Measurements from ENCODE around the gene NUPR1. TPM values are rescaled to one million over a fixed set of nuclear protein-coding genes. Genes with fewer than 3 reads are reported as not detected.
A peak's percentile ranks its signal among the peaks of the same experiment; 100 is the strongest.

NUPR1 gene
- total RNA-seq, 1 donor from 2014 or later: 33.1 TPM

GRCh38 chr16:28544998-28545397, 6.2 kb upstream of the NUPR1 start:
- Histone ChIP-seq H3K4me1 (no peaks in the 10 kb centered on the region), H3K9me3 (replicated peaks) (no peaks in the 10 kb centered on the region), H3K4me3 (no peak overlapping the region), H3K36me3 (no peaks in the 10 kb centered on the region), H3K27ac (replicated peaks) (no peak overlapping the region), H3K27me3 (ENCODE audit: low read depth) (peaks cover 5% of the 10 kb centered on the region)
- DNase-seq: no peak
- TF ChIP-seq, protein P1, sequence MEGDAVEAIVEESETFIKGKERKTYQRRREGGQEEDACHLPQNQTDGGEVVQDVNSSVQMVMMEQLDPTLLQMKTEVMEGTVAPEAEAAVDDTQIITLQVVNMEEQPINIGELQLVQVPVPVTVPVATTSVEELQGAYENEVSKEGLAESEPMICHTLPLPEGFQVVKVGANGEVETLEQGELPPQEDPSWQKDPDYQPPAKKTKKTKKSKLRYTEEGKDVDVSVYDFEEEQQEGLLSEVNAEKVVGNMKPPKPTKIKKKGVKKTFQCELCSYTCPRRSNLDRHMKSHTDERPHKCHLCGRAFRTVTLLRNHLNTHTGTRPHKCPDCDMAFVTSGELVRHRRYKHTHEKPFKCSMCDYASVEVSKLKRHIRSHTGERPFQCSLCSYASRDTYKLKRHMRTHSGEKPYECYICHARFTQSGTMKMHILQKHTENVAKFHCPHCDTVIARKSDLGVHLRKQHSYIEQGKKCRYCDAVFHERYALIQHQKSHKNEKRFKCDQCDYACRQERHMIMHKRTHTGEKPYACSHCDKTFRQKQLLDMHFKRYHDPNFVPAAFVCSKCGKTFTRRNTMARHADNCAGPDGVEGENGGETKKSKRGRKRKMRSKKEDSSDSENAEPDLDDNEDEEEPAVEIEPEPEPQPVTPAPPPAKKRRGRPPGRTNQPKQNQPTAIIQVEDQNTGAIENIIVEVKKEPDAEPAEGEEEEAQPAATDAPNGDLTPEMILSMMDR (IDR thresholded peaks at IDR 0.05; ENCODE audit: borderline replicate concordance): no peak
- intact Hi-C loops (cut with micrococcal nuclease): no loop called here

DNA sequence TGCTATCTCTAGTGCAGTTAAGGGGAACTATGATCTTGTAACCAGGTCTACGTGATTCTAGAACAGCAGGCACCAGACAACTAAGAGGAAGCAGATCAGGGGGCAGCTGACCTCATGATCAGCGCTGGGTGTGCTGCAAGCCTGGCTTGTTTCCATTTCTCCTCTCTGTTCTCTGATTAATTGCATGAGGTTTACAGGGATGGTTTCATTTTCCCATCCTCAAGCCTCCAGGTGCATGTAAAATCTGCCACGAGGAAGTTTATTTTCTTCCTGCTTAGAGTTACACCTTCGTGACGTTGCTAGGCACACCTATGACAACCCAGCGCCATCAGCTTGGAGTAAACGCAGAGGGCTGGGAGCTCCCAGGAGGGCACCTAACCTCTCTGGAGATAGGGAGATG, 4.3 kb upstream of the NUPR1 start:
- TF ChIP-seq, protein P1 (IDR thresholded peaks at IDR 0.05; ENCODE audit: borderline replicate concordance): no peak
- Histone ChIP-seq H3K9me3 (replicated peaks) (no peaks in the 10 kb centered on the region), H3K36me3 (no peaks in the 10 kb centered on the region), H3K27ac (replicated peaks) (no peak overlapping the region), H3K4me1 (peaks cover 14% of the 10 kb centered on the region), H3K27me3 (ENCODE audit: low read depth) (no peaks in the 10 kb centered on the region), H3K4me3 (no peak overlapping the region)
- intact Hi-C loops (cut with micrococcal nuclease): no loop called here
- no peak for DNase-seq

- Histone ChIP-seq H3K27ac (replicated peaks) (no peak overlapping the region), H3K4me3 (no peak overlapping the region), H3K27me3 (ENCODE audit: low read depth) (no peaks in the 10 kb centered on the region), H3K4me1 (peaks cover 18% of the 10 kb centered on the region), H3K36me3 (no peaks in the 10 kb centered on the region), H3K9me3 (replicated peaks) (no peaks in the 10 kb centered on the region)
- intact Hi-C loops (cut with micrococcal nuclease): no loop called here
- no peak for DNase-seq
- TF ChIP-seq, protein P1 (IDR thresholded peaks at IDR 0.05; ENCODE audit: borderline replicate concordance): no peak
Measured at GRCh38 chr16:28542646-28543045, 3.9 kb upstream of the NUPR1 start.

GRCh38 chr16:28540346-28540745, 1.6 kb upstream of the NUPR1 start:
- TF ChIP-seq, protein P1 (IDR thresholded peaks at IDR 0.05; ENCODE audit: borderline replicate concordance): no peak
- Histone ChIP-seq H3K9me3 (replicated peaks) (no peaks in the 10 kb centered on the region), H3K4me3 (no peak overlapping the region), H3K4me1 (peaks cover 38% of the 10 kb centered on the region), H3K27me3 (ENCODE audit: low read depth) (no peaks in the 10 kb centered on the region), H3K36me3 (peaks cover 17% of the 10 kb centered on the region), H3K27ac (replicated peaks) (no peak overlapping the region)
- intact Hi-C loops (cut with micrococcal nuclease): no loop called here
- DNase-seq: no peak

DNA sequence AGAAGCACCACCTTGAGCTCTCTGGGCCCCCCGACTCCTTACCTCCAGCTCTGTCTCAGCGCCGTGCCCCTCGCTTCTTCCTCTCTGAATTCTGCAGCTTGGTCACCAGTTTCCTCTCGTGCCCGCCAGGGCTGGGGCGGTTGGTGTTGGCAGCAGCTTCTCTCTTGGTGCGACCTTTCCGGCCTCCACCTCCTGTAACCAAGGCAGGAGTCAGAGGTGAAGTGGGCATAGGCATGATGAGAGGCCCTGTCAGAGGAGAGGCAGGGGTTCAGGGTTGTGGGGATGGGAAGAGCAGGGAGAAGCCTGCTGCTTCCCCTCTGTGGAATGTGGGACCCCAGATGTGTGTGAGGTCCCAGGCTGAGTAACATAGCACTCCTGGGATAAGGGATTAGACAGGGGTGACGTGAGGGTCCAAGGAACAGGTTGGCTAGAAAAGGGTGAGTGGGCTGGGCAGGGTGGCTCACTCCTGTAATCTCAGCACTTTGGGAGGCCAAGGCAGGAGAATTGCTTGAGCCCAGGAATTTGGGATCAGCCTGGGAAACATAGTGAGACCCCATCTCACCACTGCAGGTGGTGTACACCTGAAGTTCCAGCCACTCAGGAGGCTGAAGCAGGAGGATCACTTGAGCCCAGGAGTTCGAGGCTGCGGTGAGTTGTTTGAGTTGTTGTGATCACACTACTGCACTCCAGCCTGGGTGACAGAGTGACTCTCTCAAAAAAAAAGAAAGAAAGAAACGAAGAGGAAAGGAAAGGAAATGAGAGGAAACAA, 626 bp downstream of the NUPR1 start:
- Histone ChIP-seq H3K36me3 (peaks cover 25% of the 10 kb centered on the region), H3K4me3 (peak overlapping the region; percentile 71), H3K4me1 (peaks cover 48% of the 10 kb centered on the region), H3K27ac (replicated peaks) (peak overlapping the region; percentile 93), H3K27me3 (ENCODE audit: low read depth) (no peaks in the 10 kb centered on the region), H3K9me3 (replicated peaks) (peaks cover 6% of the 10 kb centered on the region)
- intact Hi-C loops (cut with micrococcal nuclease): no loop called here
- no peak for DNase-seq
- TF ChIP-seq, protein P1 (IDR thresholded peaks at IDR 0.05; ENCODE audit: borderline replicate concordance): no peak

All from left ventricle myocardium inferior (tissue), 1 donor.